Right forelimb (tissue), 1 donor: ENCODE measurements around the gene SURF2.
"Not testable (repeated sequence)": the region's sequence is repeated elsewhere in the genome, so short reads cannot be mapped to it uniquely, and the experiment has no call there.

Experiments used
- DNase-seq: peaks from one replicate; pipeline ENCODE4 v3.0.0-alpha.2; 2018

Gene SURF2

DNA sequence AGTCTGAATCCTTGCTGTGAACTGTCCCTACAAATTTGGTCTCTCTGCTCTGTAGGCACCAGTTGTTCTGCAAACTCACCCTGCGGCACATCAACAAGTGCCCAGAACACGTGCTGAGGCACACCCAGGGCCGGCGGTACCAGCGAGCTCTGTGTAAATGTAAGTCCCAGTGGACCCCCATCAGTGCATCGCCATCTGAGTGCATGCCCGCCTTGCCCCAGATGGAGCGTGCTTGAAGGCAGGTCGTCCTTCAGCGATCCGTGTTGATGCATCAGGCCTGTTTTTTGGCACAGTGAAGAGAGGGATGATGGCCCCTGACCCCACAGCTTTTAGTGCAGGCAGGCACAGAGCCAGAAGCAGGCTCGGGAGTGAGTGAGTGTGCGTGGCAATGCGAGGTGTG, 1.3 kb downstream of the SURF2 start:
- no peak for DNase-seq

DNA sequence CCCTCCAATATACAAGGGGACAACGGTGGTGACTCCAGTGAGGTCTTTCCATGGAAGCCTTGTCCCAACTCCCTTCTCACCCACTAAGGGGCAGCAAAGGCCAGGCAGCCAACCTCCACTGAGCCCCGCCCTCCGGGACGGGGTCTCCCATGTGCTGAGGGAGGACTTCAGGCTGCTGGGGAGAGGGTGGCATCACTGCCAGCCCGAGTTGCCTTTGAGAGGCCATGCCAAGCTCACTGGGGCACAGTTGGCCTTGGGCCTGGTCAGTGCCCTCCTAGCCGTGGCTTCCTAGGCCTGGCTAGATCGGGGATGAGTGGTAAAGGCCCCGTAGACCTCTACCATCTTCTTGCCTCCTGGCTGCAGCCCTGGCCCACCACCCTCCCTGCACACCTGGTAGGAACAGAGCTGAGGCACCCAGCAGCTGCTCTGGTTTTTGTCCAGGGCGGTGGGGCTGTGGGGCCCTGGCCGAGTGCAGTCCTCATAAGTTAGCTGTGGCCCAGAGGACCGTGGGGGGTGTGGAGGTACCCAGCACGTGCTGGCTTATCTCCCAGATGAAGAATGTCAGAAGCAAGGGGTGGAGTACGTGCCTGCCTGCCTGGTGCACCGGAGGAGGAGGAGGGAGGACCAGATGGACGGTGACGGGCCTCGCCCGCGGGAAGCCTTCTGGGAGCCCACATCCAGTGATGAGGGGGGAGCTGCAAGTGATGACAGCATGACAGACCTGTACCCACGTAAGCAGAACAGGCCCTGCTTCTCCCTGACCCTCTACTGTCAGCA, 3.2 kb downstream of the SURF2 start:
- DNase-seq: no peak

DNA sequence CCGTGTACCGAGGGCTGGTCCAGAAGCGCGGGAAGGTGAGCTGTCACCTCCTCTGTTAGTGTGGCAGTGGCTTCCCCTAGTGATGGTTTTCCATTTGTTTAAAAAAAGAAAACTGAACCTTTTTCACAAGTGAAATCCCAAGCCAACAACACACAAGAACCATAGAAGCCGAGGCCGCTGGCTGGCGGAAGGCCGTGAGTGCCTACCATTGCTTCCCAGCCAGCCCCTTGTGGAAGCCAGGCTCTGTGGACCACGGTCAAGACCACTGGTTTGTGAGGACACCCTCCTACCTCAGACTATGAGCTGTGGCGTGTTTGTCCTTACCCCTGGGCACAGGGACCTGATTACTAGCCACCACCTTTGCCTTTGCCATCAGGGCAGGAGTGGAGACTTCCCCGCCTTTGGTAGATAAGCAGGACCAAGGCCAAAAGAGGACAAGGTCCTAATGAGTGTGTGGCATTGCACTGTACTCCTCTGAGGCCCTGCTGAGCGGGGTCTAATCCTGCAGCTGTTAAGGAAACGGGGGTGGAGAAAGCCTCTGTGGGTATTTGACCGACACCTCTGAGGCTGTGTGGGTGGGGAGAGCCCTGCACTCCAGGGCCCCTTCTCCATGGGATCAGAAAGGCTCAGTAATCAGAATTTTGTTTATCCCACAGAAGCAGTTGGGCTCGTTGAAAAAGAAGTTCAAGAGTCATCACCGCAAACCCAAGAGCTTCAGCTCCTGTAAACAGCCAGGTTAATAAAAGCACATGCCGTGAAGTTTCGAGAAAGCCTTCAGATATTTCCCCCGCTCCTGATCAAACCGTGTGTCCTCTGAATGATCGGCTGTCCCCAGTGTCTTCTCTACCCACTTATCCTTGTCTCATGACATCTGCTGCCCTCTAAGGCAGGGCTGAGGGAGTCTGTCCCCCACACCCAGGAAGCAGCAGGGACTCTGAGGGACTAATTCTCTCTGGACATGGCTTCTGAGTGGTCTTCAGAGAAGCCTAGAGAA, 4.3 kb downstream of the SURF2 start:
- DNase-seq: no peak

DNA sequence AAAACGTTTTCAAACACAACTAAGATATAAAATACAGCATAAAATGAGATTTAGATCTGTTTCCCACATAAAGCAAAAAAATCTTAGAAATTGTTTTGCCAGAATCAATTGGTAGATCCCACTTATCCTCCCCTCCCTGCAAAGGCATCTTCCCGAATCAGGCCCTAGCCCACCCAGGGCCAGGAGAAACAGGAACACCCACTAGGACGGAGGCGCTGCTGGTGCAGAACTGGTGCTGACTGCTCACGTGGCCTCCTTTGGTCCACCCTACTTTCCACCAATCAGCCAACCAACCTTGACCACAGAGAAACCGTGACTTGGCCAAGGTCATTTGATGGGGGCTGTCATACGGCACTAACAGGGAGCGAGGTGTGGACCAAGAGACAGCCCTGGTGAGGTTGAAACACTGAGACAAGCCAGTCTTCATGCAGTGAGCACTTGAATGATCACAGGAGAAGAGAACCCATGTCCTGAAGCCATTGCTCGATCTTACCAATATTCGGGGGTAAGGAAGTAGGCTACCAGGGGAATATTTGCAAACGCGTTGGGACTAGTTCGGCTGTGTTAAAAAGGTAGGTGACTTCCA, 5.2 kb downstream of the SURF2 start:
- no peak for DNase-seq

DNA sequence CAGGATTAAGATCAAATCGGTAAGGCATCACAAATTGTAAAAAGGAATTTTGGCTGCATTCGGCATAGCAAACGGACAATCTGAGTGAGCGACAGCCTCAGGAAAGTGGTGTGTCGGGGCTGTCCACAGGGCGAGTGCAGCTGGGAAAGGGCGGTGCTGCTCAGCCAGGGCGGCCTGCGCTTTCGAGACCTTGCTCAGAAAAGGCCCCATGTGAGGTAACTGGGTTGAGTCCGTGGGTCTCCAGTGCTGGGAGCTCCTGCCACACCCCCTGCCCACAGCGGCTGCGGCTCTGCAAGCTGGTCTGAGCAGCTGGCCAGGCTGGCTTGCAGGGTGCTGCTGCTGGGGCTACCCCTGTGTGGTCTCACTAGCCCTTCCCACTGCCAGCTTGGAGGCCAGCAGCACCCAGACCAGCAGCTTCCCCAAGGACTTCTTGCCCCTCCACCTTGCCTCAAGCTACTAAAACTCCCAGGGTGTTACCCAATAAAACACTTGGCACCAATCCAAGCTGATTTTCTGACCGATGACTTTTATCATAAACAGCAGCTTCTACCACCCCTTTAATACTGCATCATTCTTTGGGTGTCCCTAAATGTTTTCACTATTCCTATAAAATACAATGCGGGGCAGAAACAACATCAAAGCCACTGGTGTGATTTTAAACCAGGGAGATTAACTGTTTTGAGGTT, 6.2 kb downstream of the SURF2 start:
- DNase-seq: no peak

DNA sequence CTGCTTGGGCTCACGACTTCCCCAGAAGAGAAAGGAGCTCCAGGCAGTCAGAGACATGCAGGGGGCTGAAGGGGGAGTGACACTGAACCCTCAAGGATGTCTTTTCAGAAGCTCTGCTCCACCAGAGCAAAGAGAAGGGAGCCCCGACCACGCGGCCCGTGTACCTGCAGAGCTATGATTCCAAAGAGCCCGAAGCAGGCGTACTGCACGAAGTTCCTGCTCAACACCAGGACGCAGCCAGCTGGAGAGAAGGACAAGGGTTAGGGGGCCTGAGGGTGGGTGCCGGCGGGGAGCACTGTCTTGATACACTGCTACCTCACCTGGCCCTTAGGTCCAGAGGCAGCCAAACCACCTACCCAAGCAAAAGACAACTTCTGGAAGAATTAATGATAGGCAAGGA, 10.1 kb downstream of the SURF2 start:
- no peak for DNase-seq

DNA sequence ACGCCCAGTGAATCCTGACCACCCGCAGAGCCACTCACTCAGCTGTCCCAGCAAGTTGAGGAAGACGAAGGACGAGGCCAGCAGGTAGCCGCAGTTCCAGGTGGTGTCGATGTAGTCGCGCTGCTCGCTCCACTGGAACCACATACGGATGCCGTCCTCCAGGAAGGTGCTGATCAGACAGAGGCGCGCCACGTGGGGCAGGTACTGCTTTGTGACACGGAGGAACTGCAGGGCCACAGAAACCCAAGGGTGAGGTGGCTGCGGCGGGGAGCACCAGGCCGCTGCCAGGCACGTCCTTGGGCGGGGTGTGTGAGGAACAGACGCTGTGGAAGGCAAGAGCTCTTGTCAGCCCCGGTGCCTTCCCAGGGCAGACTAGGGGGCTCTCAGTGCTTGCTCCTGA, 10.9 kb downstream of the SURF2 start:
- DNase-seq: no peak

DNA sequence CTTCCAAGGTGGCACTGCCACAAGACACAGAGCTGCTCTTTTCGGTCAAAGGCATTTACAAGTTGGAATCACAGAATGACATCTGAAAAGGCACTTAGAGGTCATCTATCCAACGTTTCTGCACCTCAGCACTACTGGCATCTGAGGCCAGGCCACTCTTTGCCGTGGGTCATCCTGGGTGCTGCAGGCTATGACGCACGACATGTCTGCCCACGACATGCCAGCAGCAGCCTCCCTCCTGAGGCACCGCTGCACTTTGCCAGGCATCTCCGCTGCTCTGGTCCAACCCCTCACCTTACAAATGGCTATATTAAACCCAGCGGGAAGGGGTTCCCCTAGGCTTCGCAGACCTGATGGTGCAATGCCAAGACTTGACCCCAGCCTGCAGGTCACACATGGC, 11.4 kb downstream of the SURF2 start:
- no peak for DNase-seq

DNA sequence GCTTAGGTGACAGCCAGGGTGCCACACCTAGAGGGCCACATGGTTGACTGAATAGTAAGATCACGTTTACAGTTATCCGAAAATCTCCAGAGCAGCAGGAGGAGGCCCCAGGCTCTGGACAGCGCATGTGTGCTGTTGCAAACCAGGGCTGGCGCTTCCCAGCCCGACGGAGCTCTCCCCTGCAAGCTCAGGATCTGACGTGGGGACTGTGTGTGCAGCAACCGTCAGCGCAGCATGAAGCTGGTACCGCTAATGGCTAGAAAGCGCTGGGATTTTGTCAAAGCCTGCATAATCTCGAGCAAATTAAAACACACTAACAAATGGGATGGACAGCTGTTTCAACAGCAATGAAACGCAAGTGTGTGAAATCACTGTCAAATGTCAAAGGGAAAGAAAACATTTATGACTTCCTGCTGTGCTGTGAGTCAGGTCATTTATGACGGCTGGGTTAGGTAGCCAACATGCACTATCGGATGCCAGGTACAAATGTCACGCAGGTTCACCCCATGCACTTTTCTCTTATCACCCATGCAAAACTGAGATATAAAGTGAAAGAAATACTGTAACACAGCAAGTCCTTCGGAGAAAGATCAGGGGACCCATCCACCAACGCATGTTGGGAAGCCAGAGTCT, 12.0 kb downstream of the SURF2 start:
- DNase-seq: no peak

DNA sequence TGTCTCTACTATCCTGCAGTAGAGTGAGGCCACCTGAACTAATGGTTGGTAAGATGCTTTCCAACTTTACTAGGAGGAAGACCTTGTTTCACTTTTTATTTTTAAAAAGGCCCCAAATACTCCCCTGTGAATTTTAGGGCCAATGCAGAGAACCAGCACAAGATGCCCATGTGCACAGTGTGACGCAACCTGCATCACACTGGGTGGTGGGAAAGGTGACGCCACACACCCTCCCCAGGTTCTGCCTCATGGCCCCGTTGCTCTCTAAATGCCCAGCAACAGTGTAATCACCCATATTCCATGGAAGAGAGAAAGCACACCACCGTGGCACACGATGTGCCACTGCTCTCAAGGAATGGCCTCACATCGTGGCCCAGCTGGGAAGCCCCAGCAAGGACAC, 13.1 kb downstream of the SURF2 start:
- DNase-seq: no peak

DNA sequence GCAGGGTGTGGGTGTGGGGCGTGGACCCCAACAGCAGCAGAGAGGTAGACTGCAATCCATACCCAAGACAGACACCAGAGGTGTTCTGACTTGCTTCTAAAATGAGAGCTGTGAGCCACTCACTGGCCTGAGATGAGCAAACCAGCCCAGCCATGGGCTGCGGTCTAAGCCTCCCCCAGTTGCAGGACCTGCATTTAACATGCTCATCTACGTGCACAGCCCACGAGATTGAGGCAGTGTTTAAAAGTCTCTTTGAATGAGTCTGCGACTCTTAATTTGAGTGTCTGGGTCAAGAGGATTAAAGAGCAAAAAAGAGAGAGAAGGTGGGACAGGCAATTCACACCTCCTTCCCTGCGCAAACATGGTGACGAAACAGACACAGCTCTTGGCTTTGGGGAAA, 13.6 kb downstream of the SURF2 start:
- DNase-seq: no peak

DNA sequence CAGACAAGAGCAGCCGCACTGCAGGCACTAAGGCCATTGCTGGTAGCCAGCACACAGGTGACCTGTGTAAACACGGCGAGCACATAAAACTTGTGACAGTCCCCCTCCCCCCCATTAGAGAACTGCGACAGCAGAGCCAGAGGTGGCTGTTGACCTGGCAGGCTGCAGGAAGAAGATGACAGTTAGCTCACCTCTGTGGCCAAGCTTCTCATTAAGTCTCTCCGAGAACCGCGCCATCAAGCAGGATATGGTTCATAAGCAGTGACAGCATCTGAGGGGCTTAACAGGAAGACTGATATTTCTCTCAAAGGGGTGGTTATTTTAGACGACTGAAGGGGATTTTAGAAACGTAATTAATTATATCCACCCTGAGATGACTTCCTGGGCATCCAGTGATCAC, 14.3 kb downstream of the SURF2 start:
- DNase-seq: no peak

DNA sequence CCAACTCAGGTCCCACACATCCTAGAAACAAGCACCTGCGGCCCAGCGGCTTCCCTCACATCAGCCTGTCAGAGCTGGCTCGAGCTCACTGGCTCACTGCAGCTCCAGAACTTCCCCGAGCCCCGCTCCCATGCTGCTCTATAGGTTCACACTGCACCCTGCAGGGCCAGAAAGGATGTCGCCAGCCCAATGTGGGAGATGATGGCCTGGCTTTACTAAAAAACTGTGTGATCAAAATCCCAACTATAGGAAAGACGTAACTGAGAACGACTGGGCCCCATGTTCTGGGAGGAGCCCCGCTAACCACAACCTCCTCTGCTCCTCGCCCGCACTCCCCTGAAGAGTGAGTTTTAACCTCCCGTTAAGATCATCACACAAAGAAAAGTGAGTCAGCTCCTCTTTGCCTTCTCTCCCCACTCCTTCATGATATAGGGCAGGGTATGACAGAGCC, 14.9 kb downstream of the SURF2 start:
- no peak for DNase-seq

DNA sequence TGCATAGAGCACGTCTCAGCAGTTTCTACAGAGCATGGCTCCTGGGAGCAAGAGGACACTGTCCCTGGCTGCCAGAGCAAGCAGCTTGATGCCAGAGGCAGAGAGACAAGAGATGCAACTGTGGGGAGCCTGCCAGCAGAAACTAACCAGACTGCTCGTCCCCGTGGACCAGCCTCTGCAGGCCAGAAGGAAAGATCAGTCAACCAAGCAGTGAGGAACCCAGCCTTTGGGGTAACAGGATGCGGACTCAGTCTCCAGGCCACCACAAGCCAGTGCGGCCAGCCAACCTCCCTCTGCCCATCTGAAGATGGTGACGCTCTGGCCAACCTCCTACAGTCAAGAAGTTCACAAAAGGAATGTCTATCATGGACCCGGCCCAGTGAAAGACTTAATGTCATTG, 15.8 kb downstream of the SURF2 start:
- no peak for DNase-seq

DNA sequence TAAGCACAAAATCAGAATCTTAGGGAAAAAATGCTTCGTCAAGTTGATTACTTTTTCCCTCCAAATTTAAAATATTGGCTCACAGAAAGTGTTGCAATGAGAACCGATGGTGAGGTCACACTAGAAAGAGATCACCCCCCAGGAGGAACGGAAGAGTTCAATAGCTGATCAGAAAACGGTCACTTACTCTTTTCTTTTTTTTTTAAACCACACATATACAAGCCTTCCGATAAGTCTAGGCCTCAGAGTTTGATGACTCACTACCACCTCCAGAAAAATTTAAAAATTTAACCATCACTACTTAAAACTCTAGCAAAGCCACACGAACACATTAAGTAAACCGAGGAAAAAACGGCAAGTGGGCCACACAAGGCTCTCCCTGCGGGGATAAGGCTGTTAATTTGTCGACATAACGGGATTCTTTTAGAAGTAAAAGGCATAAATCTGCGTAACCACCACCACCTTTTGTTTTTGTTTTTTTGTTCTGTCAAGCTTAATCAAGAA, 18.3 kb downstream of the SURF2 start:
- no peak for DNase-seq

DNA sequence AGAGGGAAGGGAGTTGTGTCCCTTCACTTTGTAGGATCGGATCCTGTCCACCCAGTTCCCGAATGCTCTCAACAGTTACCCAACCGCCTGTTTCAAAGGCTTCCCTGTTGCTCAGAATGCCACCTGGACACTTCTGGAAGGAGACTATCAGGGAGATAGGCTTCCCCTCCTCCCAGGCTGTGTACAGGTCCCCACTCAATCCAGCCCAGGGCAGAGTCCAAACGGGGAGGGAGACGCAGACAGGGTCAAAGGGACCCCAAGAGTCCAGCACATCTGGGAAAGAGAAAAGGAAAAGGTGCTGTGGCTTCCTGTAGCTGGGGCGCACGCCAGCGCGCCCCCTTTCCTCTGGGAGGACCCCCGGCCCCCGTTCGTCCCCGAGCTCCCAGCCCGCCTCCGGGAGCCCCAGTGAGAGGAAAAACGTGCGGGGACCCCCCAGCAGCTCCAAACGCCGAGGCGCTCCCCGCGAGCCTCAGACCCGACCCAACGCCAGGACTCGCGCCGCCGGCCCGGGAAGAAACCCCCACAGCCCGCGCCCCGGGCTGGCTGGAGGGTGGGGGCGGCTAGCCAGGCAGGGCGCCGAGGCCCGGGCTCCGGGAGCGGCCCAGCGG, 18.9 kb downstream of the SURF2 start:
- peak; percentile 61 for DNase-seq

DNA sequence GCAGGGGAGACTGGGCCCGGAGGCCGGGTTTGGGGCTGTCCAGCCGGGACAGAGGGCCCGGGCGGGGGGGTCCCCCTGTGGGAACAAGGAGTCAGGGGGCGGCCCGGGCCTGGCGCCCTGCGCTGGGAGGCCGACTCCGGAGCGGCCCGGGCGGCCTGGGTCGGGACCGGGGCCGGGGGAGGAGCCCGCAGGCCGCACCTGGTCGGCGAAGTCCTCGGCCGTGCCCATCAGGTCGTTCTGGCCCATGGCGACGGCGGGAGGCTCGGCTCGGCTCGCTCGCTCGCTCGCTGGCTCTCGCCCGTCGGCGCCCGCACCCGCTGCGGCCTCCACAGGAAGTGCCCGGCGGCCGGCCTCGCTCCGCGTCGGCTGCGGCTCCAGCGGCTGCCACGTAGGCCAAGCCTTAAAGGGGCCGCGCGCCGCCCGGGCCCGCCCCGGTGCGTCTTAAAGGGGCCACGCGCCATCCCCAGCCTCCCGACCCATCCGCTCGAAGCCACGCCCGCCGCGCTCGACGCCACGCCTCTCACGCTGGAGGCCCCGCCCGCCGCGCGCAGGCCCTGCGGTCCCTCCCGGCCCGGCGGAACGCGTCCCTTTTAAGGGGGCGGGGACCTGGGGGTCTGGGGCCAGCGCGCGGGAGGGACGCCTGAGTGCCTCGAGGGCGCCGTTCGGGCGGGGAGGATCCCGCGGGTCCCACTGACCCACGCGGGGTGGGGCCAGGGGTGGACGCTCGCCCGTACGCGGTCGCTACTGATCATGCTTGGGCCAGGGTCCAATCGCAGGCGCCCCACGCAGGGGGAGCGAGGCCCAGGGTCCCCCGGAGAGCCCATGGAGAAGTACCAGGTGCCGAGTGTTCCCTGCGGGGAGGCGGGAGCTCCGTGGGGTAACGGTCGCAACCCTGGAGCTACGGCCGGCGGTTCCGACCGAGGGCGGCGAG, 19.6 kb downstream of the SURF2 start, which contains the start of the genes STKLD1 and SURF4:
STKLD1 (plus strand) TSS at position 643 of the 931 bp plus-strand sequence; CDS start at position 751, 108 bp downstream.
SURF4 (minus strand) TSS at position 337 of the 931 bp plus-strand sequence; CDS start at position 246, 91 bp downstream.
- DNase-seq: peak; percentile 97

DNA sequence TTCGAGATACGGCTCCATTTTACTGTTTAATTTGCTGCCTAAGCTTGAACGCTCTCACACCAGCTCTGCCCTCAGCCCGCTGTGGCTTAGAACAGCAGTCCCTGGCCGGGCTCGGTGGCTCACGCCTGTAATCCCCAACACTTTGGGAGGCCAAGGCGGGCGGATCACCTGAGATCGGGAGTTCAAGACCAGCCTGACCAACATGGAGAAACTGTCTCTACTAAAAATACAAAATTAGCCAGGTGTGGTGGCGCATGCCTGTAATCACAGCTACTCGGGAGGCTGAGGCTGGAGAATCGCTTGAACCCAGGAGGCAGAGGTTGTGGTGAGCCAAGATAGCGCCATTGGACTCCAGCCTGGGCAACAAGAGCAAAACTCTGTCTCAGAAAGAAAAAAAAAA, 20.9 kb downstream of the SURF2 start:
- not testable (repeated sequence) for DNase-seq

DNA sequence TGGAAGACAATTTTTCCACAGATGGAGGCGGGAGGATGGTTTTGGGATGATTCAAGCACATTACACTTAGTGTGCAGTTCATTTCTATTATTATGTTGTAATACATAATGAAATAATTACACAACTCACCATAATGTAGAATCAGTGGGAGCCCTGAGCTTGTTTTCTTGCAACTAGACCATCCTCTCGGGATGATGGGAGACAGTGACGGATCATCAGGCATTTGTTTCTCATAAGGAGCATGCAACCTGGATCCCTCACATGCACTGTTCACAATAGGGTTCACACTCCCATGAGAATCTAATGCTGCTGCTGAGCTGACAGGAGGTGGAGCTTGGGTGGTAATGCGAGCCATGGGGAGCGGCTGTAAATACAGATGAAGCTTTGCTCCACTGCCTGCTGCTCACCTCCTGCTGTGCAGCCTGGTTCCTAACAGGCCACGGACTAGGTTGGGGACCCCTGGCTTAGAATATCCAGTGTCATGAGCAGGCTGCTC, 21.4 kb downstream of the SURF2 start:
- no peak for DNase-seq

DNA sequence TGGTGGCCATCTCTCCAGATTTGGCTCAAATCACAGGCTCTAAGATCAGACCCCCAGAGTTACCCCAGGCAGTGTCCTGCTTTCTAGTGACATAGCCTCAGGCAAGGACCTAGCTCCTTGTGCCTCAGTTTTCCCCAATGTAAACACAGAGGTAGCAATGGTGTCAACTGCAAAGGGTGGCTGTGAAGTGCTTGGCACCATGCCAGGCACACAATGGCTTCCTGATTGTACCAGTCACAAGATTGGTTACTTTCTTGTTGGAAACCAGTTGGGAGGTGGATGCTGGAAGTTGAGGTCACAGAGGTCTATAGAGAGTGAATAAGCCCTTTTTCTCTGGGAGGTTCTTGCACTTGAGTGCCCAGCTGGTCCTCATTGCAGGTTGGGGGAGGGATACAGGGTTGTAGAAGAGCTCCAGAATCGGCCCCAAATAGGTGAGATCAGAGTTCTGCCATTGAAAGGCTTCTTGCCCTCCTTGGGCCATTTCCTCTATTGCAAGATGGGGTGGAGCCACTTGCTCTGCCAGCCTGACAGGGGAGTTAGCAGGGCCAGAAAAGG, 22.1 kb downstream of the SURF2 start:
- no peak for DNase-seq
